OCI-M1 (cell line): ENCODE measurements around the gene UQCRH.
"Not testable (repeated sequence)": the region's sequence is repeated elsewhere in the genome, so short reads cannot be mapped to it uniquely, and the experiment has no call there.

Experiments
- DNase-seq: peaks from one replicate; lab custom pipeline; 2025; lab: John Stamatoyannopoulos, UW

The UQCRH gene

DNA sequence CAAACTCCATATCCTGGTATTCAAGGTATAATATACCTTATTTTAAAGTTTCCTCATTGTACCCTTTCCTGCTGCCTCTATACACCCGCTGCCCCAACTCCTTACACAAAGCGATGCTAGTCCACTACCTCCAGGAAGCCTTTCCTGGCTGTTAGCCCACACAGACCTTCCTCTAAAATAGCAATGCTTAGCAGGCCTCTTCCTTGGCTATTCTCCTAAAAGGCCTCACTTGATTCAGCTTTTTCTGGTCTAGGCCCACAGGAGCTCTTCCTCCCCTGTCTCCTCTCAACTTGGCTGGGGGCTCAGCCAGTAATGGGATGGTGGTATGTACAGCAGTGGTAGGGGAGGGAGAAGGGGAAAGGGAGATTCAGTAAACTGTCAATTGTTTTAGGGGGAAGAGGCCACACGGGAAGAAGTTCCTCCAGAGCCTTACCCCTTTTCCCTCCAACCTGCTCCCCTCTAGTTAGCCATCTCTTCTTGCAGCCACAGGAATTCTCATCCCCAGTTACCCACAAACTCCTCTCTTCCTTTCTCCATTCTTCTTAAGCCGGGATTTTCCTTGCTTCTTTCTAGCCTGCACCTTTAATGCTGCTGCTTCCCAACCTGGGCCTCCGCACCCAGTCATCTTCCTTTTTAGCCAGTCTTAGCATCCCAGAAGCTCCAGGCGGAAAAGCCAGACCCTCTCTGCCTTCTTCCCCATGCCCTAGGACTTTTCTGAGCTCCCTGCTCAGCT lies 2.7 kb upstream of the UQCRH start:
- no peak for DNase-seq

DNA sequence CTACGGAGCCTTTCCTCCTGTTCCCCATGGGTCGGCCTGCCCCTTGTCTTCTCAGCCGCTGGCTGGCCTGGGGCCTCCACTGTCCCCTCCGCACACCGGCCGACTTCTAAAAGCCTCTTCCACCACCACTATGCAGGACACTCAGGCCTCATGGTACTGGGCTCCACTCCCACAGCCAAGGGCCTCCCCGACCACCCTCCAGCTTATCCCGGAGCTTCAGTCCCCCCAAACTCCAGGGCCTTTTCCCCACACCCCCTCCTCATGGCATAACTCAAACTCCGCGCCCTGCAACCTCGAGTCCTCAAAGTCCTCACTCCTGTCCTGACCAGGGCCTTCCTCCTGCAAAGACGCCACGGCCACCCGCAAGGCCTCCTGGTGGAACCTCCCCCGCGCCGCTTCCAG lies 2.1 kb upstream of the UQCRH start:
- no peak for DNase-seq

DNA sequence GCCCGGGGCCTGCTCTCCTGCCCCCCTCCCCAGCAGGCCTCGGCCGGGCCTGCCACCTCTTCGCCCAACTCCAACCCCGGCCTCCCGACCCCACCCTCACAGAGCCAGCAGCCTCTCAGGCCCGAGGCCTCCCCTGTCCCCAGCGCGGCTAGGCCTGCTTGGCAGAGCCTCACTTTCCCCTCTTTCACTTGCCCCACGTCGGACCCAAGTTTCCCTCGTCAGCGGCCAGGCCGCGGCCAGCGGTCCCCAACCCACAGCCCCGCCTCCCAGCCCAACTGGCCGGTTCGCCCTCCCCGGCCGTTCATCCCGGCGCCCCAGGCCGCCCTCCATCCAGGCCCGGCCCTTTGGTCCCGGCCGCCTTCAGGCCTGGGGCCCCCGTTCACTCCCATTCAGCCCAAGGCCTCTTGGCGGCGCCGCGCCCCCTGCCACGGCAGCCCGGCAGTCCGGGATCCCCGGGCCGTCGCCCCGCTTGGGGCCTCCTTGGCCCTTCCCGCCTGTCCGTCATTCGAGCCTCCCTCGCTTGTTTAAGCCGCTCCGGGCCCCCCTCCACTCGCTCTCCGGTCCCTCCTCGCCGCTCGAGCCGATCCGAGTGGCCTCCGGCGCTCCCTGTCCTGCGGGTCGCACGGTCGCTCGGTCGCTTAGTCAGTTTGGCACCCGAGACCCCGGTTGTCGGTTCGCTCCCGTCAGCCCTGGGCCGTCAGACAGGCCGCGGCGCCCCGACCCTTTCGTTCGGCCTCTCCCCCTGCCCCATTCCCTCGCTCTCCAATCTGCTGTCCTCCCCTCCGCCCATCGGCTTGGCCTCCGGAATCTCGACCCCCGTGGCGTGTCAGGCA lies 1.5 kb upstream of the UQCRH start:
- DNase-seq, result peak; percentile 76

DNA sequence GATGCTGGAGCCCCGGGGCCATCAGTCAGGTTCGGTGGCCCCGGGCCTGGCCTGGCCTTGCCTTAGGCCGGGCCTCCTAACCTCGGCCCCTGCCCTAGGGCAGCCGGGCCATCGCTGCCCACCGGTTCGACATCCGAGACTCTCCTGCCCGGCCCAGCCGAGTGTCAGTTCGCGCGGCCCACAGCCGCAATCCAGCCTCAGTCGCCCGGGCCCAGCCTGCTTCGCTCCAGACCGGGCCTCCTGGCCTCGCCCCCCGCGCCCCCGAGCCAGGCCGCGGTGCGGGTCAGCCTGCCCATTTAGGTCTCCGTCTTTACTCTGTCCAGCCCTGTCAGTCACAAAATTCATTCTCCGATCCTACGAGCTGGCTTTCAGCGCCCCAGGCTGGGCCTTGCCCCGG lies 859 bp upstream of the UQCRH start:
- no peak for DNase-seq

DNA sequence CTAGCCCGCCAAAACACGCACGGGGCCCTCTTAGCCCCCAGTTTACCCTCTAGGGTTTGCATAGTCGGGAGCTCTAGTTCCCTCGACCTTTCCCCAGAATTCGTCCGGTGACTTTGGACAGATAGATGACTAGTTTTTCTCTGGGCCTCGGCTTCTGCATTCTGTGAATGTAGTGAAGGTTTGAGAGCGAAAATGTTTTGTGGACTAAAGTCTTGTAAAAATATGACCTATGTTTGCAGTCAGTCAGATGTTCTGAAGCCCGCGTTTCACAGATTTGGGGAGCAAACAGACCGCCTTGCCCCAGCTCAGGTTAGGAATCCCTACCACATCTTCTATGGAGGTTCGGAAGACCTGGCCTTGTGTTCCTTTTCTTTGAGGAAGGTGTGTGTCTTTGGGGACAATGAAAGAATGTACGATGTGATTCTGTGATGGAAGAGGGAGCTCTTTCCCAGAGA lies 401 bp downstream of the UQCRH start:
- DNase-seq, result no peak

DNA sequence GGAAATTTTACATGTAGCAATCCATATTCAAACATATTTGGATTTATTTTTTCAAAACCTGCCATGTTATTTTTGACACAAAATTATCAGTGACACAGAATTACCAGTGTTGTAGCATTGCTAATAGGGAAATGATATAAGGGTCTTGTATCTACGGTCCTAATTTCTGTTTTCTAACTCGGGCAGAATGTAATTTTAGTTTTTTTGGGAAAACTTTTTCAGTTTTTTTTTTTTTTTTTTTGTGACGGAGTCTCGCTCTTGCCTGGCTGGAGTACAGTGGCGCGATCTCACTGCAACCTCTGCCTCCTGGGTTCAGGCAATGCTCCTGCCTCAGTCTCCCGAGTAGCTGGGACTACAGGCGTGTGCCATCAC lies 2.6 kb downstream of the UQCRH start:
- no peak for DNase-seq

DNA sequence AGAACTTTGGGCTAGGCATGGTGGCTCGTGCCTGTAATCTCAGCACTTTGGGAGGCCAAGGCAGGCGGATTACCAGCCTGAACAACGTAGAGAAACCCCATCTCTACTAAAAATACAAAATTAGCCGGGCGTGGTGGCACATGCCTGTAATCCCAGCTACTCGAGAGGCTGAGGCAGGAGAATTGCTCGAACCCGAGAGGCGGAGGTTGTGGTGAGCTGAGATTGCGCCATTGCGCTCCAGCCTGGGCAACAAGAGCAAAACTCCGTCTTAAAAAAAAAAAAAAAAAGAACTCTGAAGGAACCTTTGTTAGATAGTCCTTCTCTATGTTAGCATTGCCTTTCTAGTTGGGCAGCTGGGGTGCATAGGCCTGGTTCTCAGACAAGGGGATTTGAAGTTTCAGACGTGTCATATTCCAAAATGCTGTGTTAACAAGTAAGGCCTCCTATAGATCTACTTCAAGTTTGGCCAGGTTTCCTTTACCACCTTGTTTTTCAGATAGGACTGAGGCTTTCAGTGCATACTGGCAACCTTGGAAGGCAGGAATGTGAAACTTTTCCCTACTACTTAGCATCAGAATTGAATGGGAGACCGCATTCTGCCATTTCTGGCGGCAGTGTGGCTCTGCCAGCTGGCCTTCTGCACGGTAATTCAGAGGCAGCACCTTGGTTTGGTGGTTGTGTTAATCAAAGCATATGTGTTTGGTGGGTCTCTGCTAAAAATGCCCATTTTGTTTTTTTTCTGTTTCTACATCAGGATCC lies 6.1 kb downstream of the UQCRH start:
- DNase-seq, result no peak

DNA sequence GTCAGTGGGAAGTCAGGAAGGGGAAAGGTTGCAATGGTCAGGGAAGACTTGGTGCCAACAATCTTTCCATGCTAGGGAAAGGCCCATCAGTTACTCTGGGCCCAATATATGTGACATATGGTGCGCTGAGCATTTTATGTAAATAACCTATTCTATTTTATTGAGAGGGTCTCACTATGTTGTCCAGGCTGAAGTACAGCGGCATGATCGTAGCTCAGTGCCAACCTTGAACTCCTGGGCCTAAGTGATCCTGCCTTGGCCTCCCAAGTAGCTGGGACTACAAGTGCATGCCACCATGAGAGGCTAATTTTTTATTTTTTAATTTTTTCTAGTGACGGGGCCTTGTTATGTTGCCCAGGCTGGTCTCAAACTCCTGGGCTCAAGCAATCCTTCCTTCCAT lies 6.8 kb downstream of the UQCRH start:
- DNase-seq, result no peak

DNA sequence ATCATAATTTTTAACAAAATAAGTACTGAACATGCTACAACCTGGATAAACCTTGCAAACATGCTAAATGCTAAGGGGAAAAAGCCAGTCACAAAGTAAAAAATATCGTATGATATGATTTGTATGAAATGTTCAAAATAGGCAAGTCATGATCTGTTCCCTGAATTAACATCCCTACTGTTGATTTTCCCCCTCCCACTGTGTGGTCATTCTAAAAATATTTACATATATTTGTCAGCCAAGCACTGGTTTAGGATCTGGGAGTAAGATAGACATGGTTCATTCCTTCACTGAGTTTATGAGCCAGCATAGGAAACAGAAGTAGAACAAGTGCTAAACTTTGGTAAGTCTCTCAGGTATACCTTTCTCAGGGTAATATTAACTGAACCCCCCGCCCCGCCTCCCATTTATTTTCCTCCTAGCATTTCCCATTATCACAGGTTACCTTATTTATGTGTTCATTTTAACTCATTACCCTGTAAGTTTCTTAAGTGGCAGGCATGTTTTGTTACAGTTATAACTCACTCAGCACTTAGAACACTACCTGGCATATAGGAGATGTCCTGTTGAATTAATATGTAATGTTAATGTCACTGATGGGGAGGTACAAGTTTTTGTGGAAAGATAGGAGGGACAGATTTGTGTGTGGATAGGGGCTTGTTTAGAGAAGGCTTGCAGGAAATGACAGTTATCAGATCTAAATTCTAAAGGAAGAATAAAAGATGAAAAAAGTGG lies 12.3 kb downstream of the UQCRH start:
- no peak for DNase-seq

DNA sequence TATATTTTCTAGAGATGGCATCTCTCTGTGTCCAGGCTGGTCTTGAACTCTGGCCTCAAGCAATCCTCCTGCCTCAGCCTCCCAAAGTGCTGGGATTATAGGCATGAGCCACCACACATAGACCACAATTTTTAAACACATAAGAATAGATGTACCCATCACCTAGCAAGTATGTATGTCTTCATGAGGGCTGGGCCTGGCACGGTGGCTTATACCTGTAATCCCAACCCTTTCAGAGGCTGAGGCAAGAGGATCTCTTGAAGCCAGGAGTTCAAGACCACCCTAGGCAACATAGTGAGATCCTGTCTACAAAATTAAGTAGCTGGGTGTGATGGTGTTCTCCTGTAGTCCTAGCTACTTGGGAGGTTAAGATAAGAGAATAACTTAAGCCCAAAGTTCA lies 13.8 kb downstream of the UQCRH start:
- DNase-seq, result no peak

DNA sequence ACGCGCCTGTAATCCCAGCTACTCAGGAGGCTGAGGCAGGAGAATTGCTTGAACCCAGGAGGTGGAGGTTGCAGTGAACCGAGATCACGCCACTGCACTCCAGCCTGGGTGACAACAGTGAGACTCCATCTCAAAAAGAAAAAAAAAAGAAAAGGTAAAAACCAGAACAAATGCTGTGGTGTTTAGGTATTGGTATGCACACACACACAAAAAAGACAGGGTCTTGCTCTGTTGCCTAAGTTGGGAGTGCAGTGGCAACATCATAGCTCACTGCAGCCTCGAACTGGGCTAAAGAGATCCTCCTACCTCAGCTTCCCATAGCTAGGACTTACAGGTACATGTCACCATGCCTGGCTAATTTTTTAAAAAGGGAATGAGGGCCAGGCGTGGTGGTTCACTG lies 15.8 kb downstream of the UQCRH start:
- not testable (repeated sequence) for DNase-seq

DNA sequence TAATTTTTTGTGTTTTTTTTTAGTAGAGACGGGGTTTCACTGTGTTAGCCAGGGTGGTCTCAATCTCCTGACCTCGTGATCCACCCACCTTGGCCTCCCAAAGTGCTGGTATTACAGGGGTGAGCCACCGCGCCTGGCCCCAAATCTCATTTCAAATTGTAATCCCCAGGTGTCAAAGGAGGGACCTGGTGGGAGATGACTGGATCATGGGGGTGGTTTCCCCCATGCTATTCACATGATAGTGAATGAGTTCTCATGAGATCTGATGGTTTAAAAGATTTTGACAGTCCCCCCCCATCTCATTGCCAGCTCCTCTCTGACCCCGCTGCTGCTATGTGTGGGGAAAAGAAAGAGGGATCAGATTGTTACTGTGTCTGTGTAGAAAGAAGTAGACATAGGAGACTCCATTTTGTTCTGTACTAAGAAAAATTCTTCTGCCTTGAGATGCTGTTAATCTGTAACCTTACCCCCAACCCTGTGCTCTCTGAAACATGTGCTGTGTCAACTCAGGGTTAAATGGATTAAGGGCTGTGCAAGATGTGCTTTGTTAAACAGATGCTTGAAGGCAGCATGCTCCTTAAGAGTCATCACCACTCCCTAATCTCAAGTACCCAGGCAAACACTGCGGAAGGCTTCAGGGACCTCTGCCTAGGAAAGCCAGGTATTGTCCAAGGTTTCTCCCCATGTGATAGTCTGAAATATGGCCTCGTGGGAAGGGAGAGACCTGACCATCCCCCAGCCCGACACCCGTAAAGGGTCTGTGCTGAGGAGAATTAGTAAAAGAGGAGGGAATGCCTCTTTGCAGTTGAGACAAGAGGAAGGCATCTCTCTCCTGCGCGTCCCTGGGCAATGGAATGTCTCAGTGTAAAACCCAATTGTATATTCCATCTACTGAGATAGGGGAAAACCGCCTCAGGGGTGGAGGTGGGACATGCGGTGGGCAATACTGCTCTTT lies 16.7 kb downstream of the UQCRH start:
- DNase-seq, result not testable (repeated sequence)

DNA sequence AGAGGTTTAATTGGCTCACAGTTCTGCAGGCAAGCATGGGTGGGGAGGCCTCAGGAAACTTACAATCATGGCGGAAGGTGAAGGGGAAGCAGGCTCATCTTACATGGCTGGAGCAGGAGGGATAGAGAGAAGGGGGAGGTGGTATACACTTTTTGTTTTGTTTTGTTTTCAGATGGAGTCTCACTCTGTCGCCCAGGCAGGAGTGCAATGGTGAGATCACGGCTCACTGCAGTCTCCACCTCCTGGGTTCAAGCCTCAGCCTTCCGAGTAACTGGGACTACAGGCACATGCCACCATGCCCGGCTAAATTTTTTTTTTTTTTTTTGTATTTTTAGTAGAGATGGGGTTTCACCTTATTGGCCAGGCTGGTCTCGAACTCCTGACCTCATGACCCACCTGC lies 18.7 kb downstream of the UQCRH start:
- not testable (repeated sequence) for DNase-seq

DNA sequence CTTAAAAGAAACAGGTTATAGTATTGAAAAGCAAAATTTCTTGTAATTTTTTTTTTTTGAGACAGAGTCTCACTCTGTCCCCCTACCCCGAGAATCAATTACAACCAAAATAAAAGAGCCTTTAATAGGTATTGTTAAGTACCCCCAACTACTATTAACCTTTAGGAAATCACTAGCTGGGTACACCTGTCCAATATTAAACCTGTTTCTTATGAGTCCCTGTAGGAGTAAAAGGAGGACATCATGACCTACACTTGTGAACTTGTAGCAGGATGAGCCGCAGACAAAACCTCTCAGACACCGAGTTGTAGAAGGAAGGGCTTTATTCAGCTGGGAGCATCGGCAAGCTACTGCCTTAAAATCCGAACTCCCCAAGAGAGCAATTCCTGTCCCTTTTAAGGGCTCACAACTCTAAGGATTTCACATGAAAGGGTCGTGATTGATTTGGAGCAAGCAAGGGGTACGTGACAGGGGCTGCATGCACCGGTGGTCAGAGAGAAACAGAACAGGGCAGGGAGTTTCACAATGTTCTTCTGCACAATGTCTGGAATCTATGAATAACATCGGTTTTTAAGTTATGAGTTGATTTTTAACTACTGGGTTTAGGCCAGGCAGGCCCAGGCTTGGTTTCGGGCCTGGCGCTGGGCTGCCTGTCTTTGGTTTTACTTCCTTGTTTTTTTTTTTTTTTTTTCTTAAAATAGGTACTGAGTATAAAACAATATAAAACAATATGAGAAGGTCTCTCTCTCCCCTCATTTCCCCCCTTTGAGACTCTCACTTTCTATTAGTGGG lies 22.0 kb downstream of the UQCRH start:
- DNase-seq, result not testable (repeated sequence)

DNA sequence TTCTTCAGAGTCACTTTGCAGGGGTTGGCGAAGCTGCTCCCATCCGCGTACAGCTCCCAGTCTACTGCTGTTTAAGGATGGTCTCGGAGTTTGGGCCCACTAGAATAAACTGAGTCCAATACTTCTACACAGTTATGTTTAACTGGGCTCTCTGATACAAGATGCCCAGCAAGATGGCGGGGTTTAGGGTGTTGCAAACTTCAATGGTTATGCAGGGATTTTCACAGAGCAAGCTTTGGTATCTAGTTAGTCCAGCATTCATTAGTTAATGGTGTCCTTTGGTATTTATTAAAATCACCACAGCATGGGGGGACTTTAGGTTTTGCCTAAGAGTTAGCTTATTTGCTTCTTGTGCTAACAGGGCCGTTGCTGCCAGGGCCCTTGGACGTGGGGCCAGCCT lies 24.7 kb downstream of the UQCRH start:
- not testable (repeated sequence) for DNase-seq

DNA sequence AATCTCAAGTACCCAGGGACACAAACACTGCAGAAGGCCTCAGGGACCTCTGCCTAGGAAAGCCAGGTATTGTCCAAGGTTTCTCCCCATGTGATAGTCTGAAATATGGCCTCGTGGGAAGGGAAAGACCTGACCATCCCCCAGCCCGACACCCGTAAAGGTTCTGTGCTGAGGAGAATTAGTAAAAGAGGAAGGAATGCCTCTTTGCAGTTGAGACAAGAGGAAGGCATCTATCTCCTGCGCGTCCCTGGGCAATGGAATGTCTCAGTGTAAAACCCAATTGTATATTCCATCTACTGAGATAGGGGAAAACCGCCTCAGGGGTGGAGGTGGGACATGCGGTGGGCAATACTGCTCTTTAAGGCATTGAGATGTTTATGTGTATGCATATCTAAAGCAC lies 26.3 kb downstream of the UQCRH start:
- not testable (repeated sequence) for DNase-seq

DNA sequence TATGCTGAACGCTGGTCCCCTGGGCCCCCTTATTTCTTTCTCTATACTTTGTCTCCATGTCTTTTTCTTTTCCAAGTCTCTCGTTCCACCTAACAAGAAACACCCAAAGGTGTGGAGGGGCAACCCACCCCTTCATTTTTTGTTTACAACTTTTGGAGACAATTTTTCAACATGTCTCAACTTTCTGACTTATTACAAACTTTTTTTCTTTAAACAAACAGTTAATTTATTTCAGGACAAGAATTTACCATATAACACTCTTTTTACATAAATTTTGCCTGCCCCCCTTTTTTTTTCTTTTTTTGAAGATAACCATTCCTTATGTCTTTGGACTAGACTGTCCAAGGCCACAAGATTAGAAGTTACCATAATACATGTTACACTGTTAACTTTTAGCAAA lies 26.9 kb downstream of the UQCRH start:
- DNase-seq, result not testable (repeated sequence)

DNA sequence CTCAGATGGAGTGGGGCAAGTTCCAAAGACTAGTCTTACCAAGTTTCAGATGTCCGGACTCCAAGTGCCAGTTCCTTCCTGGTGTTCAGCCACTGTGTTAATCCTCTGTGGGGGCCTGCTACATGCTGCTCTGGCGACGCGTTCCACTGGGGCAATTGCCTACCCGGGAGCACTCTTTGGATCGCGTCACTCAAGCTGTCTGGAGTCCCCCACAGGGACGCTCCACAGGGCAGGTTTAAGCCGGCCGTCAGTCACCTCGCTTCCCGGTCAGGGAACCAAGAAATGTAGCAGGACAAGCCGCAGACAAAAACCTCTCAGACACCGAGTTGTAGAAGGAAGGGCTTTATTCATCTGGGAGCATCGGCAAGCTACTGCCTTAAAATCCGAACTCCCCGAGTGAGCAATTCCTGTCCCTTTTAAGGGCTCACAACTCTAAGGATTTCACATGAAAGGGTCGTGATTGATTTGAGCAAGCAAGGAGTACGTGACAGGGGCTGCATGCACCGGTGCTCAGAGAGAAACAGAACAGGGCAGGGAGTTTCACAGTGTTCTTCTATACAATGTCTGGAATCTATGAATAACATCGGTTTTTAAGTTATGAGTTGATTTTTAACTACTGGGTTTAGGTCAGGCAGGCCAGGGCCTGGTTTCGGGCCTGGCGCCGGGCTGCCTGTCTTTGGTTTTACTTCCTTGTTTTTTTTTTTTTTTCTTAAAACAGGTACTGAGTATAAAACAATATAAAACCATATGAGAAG lies 28.5 kb downstream of the UQCRH start:
- DNase-seq, result not testable (repeated sequence)
